ENCODE measurements around the gene ABCF3.

DNA sequence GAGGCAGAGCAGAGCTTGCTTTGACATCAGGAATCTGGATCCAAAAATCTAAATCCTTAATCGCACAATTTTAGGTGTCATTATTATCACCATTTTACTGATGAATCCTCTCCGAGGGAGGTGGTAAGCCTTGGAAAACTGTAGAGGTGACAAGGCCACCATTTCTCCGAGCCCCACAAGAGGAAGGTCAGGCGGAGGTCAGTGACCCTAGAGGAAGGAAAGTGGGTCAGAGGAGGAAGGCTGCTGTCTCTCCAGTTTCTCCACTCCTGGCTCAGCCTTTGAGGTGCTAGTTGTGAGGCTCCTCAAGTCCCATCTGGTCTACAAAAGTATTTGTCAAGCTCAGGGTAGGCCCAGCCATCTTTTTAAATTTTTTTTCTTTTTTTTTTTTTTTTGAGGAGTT is 27.6 kb upstream of the ABCF3 start:
- TF ChIP-seq, protein P1, sequence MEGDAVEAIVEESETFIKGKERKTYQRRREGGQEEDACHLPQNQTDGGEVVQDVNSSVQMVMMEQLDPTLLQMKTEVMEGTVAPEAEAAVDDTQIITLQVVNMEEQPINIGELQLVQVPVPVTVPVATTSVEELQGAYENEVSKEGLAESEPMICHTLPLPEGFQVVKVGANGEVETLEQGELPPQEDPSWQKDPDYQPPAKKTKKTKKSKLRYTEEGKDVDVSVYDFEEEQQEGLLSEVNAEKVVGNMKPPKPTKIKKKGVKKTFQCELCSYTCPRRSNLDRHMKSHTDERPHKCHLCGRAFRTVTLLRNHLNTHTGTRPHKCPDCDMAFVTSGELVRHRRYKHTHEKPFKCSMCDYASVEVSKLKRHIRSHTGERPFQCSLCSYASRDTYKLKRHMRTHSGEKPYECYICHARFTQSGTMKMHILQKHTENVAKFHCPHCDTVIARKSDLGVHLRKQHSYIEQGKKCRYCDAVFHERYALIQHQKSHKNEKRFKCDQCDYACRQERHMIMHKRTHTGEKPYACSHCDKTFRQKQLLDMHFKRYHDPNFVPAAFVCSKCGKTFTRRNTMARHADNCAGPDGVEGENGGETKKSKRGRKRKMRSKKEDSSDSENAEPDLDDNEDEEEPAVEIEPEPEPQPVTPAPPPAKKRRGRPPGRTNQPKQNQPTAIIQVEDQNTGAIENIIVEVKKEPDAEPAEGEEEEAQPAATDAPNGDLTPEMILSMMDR (IDR thresholded peaks at IDR 0.05): no peak
- TF ChIP-seq POLR2A (IDR thresholded peaks at IDR 0.05): no peak
